GM18907 (cell line): Measurements from ENCODE around the gene DENND2C.

ENCODE experiments used
- ATAC-seq: cut with Tn5 transposase; IDR thresholded peaks from one replicate; pipeline ENCODE4 v1.9.1; 2021; ENCODE audit warnings: mild to moderate bottlenecking, moderate library complexity; ENCODE audit not compliant: unreplicated experiment

Gene DENND2C

GRCh38 chr1:114669562-114670082 lies at the start of gene DENND2C:
Gene DENND2C, minus strand, starts transcription at chr1:114670049. Its CDS starts 44,065 bp downstream, at chr1:114625984.
- ATAC-seq = peak; percentile 71

DNA sequence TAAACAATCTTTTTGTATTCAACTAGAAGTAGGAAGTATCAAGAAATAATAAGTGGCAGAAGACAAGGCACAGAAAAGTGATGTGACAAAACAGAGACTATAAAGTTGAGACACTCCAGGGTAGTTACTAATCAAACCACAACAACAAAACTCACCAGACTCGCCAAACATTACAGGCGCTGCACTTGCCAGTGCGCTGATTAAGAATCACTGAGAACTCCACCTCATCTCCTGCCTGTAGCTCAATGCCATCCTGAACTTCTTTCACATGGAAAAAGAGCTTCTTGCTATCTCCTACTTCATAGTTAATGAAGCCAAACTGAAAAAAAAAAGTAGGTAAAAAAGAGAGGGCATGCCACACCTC lies 49.6 kb upstream of the DENND2C start:
- ATAC-seq = no peak

DNA sequence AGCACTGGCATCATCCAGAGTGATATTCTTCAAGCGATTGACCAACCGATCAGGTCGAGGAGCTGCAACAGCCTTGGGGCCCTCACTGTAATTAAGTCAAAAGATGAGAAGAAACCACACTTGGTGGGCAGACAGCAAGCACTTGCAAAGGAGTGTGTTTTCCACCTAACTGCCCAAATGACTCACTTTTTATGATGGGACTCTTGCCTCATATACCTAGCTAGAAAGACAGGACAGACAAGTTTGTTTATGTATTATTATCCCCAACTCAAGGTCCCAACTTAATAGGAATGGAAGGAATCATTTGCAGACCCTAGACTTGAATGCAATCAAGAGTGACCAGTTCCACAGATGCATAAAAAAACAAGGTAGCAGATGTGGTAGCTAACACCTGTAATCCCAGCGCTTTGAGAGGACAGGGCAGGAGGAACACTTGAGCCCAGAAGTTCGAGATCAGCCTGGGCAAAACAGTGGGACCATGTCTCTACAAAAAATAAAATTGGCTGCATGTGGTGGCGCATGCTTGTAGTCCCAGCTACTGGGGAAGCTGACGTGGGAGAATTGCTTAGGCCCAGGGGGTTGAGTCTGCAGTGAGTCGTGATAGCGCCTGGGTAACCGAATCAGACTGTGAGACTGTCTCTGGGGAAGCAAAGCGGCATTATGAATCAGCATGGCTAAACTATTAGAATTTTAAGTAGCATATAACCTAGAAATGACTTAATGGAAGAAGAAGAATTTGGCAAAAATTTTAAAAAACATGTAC lies 49.0 kb upstream of the DENND2C start:
- ATAC-seq = no peak

DNA sequence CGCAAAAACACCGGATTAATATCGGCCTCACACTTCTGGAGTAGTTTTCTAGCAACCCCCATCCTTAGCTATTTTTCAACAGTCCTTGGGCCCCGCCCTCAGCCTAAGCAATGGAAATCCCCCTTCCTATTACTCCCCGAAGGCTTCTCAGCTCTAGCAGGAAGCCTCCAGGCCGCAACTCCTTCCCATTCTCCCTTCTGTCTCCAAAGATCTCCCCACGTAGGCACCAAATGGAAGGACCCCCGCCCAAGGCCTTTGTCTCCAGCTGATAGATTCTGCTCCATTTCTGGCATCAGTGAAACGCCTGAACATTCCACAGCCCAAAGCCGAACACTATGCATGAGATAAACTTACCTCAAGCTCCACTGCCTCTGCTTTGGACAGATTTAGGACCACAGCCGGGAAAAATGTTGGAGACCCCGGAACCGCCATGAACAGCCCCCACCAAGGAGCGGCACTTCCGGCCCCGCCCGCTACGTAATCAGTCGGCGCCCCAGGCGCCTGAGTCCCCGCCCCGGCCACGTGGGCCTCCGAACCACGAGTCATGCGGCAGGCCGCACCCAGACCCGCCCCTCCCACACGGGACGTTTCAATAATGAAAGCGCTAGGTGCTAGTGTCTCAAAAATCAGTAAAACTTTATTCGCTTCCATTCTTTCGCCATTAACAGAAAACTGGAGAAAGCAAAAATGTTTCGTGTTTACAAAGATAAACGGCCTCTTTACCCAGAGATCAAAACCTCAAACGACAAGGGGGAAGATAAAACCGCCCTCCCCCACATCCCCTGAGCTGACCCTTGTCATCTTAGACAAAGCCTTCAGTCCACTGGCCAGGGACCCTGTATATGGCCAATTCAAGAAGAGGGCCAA lies 46.7 kb upstream of the DENND2C start, which contains the start of gene NRAS:
Gene NRAS, minus strand, starts transcription at position 468 of the 867 bp plus-strand sequence. CDS start 611 bp downstream, outside the sequence.
- ATAC-seq = peak; percentile 93

DNA sequence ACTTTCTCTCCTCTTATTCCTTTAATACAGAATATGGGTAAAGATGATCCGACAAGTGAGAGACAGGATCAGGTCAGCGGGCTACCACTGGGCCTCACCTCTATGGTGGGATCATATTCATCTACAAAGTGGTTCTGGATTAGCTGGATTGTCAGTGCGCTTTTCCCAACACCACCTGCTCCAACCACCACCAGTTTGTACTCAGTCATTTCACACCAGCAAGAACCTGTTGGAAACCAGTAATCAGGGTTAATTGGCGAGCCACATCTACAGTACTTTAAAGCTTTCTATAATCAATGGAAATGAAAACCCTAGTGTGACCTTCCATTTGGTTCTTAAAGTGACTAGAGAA lies 46.1 kb upstream of the DENND2C start:
- peak; percentile 2 for ATAC-seq

DNA sequence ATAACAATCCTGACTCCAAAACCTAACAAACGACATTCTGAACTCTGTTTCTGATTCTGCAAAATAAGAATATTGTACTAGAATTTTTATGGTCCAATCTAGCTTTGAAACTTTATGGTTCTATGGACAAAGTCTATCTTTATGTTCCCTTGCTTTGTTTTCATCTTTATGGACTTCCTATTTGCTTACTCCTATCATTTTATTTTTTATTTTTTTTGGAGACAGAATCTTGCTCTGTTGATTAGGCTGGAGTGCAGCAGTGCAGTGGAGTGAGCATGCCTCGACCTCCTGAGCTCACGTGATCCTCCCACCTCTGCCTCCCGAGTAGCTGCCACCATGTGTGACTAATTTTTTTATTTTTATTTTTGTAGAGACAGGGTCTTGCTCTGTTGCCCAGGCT lies 43.1 kb upstream of the DENND2C start:
- no peak for ATAC-seq

GRCh38 chr1:114710360-114710759 lies 40.5 kb upstream of the DENND2C start:
- no peak for ATAC-seq

GRCh38 chr1:114707604-114708003 lies 37.8 kb upstream of the DENND2C start:
- no peak for ATAC-seq

- ATAC-seq = no peak
Observed at GRCh38 chr1:114703242-114703641, 33.4 kb upstream of the DENND2C start.

DNA sequence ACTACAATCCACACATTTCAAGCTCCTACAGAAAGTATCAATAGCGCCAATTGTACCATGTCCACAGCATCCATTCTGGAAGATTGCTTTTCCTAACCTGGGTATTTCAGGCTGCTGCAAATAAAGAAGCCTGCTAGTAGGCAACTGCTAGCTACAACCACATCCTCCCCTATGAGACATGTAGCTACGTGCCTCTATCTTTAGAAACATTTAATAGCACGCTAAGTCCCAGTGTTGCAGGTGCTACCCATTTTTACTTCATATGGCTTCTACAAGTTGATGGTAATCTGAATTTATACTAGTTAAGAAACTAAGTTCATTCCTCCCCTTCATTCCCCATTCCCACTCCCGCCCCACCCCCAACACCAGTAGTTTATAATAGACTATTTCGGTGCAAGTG lies 32.9 kb upstream of the DENND2C start:
- ATAC-seq = no peak

DNA sequence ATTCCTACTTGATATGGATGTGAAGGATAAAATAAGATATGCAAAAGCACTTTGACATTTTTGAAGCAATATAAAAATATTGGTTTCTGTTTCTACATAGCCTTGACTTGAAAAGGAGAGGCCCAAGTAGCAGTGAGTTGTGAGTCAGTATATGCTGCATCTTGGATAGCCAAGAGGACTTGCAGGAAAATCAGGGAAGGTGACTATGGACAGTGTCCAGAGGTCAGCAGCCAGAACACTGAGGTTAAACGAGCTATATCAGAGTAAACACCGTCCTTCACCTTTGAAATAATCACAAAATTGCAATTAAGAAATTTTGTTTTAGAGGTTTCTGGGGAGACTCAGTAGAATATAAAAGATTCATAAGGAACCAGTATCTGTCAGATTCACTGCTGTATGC lies 32.1 kb upstream of the DENND2C start:
- ATAC-seq = no peak

GRCh38 chr1:114700036-114700600 lies 30.3 kb upstream of the DENND2C start:
- ATAC-seq = no peak

GRCh38 chr1:114696810-114697209 lies 27.0 kb upstream of the DENND2C start:
- ATAC-seq = no peak

DNA sequence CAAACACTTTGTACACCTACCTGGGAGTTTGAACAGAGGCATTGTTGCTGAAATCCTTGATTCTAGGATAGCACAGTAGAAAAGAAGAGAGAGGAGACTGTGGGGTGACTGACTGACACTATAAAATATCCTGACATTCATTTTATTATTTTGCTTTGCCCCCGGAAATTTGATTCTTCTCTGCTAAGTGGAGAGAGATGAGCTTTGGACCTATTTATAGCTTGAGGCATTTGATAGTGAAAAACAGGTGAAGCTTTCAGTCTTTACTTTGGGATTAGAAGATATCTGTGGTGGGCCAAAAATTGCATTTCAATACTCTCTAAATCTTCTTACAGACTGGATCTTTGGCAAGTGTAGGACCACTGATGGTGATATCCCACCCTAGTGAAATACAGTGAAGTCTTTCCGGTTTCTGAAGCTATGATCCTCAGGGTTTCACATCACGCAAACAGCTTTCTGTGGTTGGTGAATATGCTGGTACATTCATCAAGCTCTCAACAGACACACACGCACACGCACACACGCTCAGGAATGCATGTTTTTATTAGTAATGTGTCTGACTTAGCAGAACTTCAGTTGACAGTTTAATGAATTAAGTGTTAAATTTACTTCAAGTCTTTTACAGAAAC lies 25.7 kb upstream of the DENND2C start, which contains the start of gene AMPD1:
Gene AMPD1, minus strand, starts transcription at position 117 of the 629 bp plus-strand sequence. Its CDS starts 75 bp downstream, at position 42.
- ATAC-seq = no peak

- no peak for ATAC-seq
Observed at GRCh38 chr1:114694540-114695310, 24.9 kb upstream of the DENND2C start.

DNA sequence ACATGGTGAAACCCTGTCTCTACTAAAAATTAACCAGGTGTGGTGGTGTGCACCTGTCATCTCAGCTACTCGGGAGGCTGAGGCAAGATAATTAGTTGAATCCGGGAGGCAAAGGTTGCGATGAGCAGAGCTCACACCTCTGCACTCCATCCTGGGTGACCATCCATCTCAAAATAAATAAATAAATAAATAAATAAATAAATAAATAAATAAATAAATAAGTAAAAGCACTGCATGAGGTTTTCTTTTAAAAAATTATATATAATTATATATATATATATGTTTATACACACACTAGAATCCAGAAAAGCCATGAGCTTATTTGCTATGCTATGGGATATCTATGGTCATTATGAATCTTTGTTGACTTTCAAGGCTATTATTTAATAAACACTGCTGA lies 23.1 kb upstream of the DENND2C start:
- no peak for ATAC-seq

- ATAC-seq = no peak
Observed at GRCh38 chr1:114691061-114691460, 21.2 kb upstream of the DENND2C start.

- ATAC-seq = no peak
Observed at GRCh38 chr1:114690148-114690547, 20.3 kb upstream of the DENND2C start.

DNA sequence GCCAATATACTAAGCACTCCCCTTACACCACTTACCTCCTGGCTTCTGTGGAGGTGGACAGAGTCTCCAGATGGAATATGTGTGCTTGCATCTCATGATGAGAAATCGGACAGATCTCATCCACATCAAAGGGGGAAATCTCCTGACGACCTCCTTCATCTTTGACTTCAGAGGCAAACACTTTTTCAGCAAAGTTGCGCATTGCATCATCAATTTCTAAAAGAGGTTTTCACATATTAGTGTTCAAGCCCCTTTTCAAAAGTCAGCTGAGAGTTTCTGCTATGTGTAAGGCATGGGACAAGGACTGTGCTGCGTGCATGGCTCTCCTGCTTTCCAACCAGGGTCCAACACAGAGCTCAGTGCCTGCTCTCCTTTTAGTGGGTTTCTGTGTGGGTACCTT lies 18.7 kb upstream of the DENND2C start:
- ATAC-seq = no peak

GRCh38 chr1:114685851-114686250 lies 16.0 kb upstream of the DENND2C start:
- ATAC-seq = no peak
